Activated T-cell treated with anti-CD3 and anti-CD28 coated beads for 48 hours (primary cell): ENCODE results near the gene EPB41L3.
"Not testable (repeated sequence)": the region's sequence is repeated elsewhere in the genome, so short reads cannot be mapped to it uniquely, and the experiment has no call there.

Source experiments
- DNase-seq: peaks from one replicate; pipeline ENCODE4 v3.0.0-alpha.2; 2020; ENCODE audit warnings: low read depth

EPB41L3 gene

DNA sequence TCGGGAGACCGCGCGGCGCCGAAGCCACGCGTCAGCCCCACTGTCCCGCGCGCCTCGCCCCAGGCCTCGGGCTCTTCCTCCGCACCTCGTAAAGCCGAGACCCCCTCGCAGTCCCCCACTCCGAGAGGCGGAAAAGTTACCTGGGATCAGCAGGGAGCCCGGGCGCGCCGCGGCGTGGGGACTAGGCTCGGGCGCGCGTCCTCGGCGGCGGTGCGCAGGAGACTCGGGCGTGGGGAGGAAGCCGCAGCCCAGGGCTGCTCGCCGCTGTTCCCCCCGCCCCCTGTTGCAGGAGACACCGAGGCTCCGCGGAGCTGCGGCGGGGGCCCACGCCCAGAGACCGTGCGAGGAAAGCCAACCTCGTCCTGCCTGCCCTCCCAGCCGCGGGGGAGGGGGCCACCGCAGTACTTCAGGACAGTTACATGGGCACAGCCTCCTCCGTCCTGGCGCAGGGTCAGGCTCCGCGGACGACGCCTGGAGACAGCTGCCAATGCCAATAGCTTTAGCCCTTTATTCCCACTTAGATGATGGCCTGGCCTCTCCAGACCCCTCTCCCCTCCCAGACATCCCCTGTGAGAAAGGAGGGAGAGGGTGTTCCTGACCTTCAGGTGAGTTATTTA is at the start of gene EPB41L3:
Gene EPB41L3 (minus strand): TSS at position 225 of the 617 bp plus-strand sequence. CDS start 54,814 bp downstream, outside the sequence.
- peak; percentile 1 for DNase-seq

DNA sequence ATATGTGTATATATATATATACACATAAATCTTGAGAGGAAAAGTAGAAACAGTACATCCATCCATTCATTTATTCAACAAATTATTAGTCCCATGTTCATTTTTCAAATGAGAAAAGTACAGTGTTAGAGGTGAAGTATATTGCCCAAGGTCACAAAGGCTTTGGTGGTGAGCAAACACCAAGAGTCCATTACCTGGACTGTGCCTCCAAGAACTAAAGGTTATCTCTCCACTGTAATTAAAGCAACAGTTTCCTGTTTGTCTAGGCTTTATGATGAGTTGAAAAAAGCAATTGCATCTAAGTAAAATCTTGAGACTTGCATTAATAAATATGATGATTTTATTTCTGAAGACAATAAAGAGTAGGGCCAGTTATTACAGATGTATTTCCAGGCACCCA is 44.7 kb upstream of the EPB41L3 start:
- no peak for DNase-seq

DNA sequence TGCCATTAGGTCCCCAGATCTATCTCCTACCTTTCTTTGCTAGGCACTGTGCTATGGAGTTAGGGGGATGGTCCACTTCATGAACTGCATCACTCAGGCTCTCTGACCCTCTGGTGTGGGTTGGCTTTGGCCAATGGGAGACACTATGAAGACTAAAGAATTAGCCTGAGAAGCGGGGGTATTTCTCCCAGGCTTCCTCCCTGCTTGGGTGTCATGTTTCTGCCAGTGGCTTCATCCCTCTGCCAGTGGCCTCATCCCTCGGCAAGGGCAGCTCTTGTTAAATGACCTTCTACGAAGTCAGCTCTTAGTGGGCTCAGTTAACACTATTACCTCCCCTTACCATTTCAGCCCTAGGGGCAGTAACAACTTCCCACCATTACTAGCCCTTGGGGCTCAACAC is 41.9 kb upstream of the EPB41L3 start:
- DNase-seq = no peak

DNA sequence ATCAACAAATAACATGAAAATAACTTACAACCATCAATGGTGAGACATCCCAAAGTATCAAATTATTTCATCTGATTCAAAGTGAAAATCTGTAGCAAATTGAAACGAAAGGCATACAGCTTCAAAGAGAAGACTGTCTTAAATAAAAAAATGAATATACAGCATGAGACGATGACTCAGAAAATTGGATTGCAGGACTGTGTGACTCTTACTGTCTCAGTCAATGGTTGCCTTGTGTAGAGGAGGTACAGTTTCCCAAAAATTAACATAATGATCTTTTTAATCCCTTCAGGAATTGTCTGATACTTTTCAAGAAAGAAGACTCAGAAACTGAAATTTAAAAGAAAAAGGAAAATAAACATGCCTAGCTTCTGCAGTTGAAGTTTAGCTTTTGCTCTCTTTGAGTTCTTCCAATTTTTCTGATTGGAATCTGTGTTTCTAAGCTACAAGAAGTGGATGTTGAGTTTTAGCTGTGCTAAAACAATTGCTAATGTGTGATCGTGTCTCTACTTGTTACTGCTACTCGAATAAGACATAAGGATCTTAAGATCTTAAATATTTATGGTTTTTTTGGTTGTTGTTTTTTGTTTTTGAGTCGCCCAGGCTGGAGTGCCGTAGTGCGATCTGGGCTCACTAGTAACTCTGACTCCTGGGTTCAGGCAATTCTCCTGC is 41.1 kb upstream of the EPB41L3 start:
- no peak for DNase-seq

DNA sequence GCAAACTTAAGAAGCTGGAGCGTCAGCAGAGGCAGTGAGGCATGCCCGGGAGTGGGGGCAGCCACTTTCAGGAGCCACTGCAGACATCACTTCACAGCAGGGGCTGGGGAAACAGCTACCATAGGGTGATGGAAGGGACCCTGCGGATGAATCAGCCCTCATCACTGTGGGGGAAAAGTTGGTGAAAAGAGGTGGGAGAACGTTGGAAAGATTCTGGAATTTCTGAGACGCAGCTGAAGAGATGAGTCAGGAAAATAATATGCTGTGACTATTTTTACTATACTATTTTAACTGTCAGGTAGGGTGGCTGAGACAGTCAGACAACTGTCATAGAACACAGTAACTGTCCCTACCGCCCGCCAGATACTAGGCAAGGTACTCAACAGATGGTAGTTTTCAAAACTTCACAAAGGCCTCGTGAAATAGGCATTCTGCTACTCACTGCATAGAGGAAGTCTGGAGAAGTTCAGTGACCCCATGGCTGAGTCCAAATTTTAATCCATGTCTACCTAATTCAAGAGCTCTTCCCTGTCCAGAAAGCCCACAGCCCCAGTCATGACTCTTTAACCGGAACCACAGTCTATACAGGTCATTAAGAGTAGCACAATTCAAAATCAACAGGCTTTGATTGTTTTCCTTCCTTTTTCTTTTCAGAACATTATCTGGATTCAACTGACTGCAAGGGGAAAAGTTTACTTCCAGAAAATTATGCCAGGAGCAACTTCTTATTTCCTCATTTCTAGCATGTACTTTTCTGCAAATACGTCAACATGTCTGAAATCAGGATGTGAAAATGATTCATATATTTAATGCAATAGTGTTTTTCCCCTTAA is 39.3 kb upstream of the EPB41L3 start:
- DNase-seq = no peak

DNA sequence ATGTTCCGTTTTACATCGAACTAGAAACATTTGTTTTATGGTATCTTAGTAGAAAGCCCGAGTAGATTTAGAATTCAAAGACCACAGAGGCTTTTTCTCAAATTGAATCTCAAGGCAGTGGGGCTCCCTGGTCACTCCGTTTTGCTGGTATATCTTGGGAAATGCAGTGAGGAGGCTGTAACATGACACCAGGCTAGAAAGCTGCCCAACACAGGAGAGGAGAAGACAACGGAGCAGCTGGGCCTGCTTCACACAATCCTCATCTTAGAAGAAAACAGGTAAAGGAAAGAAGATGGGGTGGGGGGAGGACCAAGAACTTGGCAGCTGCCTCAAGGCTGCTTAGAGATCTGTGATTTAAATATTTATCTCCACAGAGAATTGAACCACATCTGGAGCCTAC is 38.3 kb upstream of the EPB41L3 start:
- no peak for DNase-seq

DNA sequence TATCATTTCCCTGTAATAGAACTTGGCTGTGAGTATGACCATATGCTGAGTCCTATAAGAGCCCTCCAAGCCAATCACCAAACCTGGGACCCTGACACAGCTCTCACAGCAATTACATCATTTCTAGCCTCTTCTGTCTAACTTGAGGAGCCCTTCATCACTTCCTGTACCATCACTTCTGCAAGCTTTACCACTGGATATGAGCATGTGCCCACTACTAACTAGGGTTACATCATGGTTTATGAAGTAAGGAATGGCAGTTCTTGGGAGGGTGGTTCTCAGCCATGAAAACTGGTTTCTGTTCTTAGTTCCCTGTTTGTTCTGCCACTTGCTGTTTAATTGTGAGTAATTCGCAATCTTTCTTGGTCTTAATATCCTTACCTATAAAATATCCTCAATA is 31.0 kb upstream of the EPB41L3 start:
- no peak for DNase-seq

DNA sequence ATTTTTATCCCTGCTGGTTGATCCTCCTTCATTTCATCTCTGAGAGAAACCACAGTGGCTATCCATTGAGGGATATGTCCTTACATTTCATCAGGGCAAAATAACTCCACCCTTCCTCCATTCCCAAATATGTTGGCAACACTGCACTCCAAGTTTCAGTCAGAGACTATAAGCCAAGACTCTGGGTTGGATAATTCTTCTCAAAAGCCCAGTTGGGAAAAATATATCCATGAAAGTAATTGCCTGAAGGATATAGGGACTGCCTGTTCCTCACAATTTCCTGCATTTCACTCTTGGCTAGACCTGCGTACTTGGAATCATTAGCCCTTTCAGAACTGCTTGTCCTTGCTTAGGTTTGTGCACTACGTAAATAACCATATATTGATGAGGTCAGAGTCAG is 27.9 kb upstream of the EPB41L3 start:
- no peak for DNase-seq

DNA sequence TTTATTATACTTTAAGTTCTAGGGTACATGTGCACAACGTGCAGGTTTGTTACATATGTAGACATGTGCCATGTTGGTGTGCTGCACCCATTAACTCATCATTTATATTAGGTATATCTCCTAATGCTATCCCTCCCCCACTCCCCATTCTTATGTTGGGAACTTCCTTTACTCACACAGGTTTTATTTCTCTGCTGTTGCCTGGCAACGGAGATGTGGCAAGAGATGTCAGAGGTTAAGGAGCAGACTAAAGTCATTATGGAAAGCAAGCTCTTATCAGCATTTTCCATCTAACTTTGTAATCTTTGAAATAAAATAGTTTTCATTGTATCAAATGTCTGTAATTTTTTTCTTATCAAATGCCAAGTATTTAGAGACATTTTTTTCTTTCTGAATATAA is 26.8 kb upstream of the EPB41L3 start:
- DNase-seq = not testable (repeated sequence)

DNA sequence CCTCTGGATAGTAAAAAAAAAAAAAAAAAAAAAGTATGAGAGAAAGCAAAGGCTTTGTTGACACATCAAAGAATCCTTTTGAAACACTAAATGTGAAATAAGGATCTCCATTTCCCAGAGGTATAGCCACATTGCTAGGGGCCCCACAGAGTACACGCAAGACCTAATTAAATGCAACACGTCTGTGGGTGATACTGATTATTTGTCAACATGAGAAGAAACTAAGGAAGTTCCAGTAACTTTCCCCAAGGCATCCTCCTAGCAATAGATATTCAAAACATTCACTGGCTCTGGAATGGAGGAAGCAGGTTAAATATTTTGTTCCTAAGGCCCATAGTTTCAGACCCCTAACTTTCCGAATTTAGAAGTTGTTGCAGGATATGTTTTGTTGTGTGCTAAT is 24.6 kb upstream of the EPB41L3 start:
- no peak for DNase-seq

DNA sequence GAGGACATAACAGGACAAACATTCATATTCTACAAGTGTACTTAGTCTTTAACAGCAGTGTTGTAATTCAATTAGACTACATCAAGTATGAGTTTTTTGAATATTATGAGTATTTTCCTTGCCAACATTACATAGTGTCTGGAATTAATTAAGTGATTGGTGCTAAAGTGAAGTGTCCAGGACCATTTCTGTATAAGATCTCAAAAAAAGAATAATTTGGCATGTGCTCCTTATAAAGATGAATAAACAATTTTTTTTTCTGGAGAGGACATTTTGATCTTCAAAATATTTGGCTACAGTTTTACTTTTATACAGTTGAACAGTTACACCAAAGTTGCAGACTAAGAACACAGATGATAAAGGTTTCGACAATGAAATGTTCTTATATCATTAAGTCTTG is 15.1 kb upstream of the EPB41L3 start:
- DNase-seq = no peak

DNA sequence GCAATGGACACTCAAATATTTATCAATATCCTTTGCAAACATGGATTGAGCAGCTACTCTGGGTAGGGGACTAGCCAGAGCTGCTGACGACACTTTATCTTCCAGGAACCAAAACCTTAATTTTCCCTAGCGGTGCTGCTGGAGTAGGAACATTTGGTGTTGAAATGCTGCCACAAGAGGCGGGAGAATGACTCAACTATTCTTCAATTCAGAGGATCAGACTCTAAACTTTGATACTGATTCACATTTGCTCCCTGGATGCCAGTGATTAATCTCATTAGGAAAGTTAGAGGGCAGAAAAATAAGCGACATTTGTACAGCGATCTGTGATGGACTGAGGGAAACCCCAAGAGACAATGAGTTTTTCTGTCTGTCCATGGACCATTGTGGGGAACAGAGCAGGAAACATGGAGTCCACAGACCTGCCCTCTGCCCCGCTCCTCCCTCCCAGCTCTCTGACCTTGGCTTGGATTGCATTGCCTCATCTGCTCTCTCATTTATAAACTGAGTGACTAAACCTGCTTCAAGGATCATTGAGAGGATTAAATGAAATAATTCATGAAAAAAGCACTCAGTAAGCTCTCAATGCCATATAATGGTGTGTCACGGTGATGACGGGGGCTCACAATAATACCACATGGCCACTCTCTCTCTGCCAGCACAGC is 12.6 kb upstream of the EPB41L3 start:
- DNase-seq = no peak

DNA sequence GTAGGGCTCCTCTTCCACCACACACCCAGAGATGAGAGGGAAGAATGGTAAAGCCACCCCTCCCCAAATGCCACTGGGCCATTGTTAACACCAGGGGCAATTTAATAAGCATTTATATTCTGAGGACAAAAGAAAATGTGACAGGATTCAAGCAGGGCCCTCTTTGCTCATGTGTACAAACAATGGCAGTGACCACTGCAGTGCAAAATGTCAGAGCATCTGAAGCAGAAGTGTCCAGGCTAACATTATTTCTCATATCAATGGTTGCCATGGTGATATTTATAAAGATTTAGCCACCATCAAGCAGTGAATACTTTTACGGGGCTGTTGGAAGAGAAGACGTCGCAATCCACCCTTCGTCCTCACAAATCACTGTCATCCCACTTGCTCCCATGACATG is 10.8 kb upstream of the EPB41L3 start:
- DNase-seq = no peak

DNA sequence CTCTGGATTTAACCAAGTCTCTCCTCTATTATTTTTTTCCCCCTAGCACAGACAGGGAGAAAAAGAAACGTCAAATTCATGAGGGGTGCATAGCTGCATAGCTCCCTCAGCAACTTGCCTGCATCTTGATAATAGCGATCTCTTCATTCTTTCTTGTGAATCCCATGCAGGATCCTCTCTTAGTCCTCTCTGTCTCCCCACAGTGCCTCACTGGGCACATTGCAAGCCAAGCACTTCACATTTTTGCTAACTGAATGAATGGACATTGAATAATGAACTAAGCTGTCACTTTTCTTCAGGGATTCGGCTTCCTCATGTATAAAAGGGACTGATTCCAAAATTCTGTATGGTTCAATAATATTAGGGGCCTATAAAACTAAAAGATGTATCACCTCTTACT is 2.9 kb upstream of the EPB41L3 start:
- DNase-seq = no peak

DNA sequence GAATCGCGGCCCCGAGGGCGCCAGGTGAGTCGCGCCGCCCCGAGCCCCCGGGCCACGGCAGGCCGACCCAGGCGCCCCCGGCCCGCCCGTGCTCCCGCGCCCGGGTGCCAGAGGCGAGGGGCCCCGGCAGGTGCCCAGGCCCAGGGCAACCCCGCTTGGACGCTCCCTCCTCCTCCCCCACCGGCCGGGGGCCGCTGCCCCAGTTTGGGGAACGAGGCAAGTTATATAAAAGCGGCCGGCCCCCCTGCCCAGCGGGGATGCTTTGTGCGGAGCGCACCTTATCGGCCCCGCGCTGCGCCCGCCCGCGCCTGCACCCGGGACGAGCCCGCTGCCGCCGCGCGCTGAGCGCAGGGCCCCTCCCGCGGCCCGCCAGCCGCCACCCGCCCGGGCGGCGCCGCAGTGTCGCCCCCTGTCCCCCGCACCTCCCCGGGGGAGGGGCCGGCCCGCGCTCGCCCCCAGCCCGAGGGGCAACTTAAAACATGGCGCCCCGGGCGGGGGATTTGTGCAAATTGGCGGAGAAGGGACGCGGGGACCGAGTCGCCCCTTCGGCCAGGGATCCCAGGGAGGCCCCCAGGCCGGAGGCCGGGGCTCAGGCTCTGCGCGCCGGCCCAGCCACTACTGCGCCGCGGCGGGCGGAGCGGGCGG is 639 bp downstream of the EPB41L3 start:
- DNase-seq = no peak

DNA sequence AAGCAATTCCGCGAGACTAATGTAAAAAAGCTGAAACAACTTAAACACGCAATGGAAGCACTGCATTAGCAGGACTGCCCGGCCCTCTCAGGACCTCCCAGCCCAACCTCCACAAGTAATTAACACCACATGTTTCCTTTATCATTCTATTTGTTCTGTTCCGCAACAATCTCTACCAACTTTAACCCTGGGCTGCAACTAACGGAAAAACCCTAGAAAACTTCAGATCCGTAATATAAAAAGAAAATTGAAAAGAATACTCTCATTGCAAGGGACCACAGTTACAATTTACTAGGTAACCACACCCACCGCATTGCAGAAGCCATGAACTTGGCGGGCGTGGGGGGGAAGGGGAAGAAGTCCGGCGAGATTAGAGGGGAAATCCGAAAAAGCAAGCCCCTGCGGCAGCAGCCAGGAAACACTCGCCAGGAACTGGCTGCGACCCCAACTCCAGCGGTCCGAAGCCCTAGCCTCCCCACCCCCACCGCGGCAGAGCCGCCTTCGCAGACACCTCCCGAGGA is 1.2 kb downstream of the EPB41L3 start:
- DNase-seq = no peak

DNA sequence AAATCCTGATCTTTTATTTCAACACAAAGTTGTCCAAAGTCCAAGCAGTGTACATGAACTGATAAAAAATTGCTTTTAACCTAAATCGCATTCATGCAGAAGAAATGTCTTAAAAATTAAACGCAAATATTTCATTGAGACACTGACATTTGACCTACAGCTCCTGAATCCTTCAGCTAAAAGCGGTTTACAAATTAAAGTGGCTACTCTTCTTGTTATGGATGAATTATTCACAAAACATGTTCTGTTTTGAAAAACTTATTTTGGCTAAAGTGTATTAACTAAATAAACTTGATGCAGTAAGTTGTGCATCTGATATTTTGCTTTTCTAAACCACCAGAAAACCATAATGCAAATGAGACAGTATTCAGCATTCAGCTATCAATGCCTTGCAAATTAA is 2.2 kb downstream of the EPB41L3 start:
- no peak for DNase-seq

DNA sequence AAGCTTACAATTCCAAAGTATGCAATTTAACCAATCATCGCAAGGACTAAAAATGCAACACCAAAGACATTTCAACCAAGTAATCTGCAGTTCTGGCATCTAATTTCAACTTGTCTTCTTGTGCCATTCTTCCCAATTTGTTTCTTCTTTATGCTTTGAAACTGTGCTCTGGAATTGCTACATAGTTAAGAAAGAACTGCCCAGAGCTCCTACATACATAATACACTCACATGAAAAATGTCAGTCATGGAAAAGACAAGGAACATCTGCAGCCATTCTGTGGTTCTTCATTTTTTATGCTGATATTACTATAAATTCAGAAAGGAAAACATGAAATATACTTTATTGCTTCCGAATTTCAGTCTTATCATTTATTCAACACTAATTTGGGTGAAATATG is 4.4 kb downstream of the EPB41L3 start:
- no peak for DNase-seq

DNA sequence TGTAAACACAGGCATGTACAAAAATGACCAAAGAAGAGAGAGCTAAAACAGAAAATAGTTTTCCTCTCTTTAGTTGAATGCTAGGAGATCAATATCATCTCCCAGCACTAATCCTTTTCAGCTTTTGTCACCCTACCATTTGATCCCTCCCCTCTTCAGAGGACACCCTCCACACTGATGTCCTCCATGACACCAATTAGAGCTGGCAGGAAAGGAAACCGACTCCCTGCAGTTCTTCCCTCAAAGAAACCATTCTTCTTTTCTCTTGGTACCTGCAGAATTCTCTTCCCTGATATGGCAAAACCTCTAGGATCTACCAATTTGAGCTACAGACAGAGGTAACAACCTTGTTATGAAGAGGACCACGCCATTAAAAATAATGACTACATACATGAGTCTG is 5.3 kb downstream of the EPB41L3 start:
- DNase-seq = no peak

DNA sequence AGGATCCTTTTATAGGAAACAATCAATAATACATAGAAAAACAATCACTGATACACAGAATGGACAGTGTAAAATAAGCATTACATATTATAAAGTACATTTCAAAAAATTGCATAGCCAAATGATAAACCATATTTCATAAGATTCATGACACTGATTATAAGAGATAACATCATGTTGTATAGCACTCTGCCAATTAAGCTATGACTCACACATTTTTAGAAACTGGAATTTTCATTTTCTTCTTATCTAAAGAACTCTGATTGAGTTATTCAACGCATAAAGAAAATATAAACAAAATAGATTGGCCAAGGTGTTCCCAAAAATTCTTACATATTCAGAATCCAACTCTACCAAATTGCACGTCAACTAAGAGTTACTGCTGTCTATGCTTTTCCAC is 5.9 kb downstream of the EPB41L3 start:
- no peak for DNase-seq

DNA sequence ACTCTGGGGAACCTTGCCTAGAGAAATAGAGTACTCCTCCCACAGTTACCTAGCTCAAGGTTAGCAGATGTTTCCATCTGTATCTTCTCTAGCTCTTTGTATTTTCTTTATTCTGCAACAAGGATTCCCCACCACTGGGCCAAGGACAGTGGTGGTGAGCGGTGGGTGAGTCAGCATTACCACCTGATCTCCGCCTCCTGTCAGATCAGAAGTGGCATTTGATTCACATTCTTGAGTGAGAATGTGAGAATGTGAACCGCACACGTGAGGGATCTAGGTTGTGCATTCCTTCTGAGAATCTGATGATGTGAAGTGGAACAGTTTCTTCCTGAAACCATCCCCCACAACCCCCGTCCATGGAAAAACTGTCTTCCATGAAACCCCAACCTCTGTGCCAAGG is 9.0 kb downstream of the EPB41L3 start:
- no peak for DNase-seq

DNA sequence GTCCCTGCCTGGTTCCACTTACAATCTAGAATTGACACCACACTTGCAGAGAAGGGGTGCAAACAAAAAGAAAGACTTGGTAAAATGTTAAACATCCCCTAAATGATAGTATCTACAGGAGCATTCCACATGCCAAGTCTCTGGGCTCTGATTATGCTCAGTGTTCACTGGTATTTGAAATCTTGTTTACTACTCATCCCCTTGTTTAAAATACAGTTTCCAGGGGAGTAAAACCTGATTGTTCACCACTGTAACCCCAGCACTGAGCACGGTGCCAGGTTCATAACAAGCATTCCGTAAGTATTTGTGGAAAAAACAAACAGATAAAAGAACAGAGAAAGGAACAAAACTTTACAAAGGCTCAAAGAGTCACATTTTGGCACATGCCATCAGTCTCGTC is 11.7 kb downstream of the EPB41L3 start:
- DNase-seq = no peak
